Measurements from ENCODE around the gene ABCA5.
"Not testable (repeated sequence)": the region's sequence is repeated elsewhere in the genome, so short reads cannot be mapped to it uniquely, and the experiment has no call there.

ABCA5 gene

DNA sequence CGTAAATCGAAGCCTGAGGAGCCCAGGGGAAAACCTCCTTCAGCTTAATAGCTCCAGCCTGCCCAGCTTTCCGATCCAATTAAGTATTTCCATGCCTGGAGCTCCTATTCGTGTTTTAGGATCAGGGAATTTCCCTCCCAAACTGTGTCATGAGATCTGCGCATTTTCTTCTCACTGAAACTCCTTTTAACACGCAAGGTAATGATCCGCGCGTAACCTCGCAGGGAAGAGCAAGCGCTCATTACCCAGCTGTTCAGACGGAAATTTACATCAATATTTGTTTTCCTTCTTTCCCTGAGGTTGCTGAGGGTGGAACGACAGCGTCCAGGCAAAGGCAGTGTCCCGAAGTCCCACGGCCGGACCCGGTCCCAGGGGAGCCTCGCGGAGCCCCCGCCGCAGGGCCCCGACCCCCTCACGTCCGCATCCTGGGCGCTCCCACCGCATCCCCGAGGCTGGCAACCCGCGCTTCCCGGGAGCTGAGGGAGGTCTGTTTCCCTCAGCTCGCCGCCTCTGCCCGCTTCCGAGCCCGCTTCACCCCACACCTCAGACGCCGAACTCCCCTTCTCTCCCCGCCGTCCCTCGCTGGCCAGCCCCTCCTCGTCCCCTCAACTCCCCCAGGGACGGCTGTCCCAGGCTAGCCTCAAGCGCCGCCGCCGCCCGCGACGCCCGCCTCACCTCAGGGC, 415 bp downstream of the ABCA5 start:
- DNase-seq, result no peak

DNA sequence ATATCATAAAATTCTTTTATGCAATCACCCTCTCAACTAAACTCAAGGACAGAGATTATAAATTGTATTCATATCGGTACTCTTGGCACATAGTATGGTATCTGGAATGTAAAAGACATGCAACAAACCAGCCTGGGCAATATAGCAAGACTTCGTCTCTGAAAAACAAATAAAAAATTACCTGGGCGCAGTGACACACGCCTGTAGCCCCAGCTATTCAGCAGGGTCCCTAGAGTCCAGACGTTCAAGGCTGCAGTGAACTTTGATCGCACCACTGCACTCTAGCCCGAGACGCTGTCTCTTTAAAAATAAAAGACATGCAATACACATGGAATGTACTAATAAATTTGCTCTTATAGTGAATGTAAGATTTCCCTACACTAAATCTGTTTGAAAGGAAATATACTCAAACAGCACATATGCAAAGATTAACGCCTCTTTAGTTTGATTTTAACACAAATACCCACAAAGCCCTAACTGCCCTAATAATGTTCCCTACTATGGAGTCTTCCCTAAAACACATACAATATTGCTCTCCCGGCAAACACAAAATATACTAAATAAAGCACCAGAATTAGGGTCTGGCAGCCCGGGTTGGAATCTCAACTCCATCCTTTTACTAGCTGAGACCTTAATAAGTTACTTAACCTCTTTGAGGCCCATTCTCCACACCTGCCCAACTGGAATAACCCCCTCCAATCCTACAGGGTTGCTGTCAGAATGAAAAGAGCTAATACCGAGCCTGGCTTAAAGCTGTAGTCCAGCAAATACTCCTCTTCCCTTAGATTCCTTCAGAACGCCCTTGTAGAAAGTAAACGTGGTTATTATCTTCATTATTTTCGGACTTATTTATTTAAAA, 1.2 kb downstream of the ABCA5 start:
- no peak for DNase-seq

DNA sequence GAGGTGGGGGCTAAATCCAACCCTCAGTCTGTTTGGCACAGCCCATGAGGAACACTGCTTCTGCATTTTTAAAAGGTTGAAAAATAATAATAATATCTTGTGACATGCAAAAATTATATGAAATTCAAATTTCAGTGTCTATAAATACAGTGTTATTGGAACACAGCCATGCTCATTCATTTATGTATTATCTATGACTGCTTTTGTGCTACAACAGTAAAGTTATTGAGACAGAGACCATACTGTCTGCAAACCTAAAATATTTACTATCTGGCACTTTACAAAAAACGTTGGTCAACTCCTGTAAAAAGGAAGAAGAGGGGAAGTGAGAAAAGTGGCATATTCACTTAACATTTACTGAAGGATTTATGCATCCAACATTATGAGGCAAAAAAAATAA, 3.1 kb downstream of the ABCA5 start:
- DNase-seq, result no peak

DNA sequence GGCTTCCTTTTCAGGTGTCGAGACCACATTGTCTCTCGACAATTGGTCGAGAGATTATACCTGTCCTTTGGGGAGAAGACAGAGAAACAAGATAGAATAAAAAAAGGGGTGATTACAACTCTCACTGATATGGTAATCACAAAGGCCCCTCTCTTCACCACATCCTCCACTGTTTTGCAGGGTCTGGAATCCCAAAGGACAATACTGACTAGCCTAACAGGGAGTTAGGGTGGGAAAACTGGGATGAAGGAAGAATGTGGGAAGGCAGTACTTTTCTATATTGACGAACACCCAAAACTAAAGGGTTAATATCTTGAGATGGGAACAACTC, 6.1 kb downstream of the ABCA5 start:
- DNase-seq, result no peak

DNA sequence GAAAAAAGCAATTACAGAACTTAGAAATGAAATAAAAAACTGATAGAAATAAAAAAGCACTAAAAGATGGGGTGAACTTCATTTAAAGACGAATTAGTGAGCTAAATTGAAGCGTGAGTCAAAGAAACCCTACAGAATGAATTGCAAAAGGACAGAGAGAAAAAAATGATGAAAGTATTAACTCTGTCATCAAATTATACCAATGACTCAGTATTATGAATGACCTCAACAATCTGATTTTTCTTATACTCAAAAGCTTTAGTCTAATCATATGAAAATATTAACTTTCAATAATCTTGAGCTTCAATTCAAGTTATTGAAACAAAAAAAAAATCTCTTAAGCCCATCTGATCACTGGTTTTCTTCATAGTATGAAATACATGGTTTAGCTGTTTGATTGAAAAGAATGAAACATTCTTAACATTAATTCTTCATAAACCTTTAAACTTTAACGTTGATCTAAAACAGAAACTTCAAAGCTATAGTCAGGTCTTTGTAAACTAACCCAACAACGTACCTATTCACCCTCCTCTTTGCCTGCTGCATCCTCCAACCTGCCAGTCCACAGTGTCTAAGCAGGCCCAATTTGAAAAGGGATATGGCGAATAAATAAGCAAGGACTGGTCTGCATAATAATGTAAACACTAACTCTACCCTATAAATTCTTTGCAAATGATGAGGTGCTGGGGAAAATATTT, 6.6 kb downstream of the ABCA5 start:
- no peak for DNase-seq

DNA sequence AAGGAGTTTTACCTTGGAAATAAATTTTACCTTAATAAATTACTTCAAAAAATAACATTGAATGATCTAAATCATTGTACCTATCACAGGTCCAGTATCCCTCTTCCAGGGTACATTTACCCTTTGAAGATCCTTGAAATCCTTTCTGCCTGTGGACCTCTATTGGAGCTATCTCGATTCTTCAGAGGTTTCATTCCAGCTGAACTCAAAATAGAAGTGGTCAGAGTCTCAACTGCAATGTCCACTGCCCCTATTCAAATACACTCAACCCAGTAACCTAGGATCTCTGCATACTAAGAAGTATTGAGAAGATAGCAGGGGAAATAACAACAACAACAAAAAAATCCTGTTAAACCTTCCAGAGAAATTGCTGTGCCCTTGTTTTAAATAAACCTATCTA, 9.3 kb downstream of the ABCA5 start:
- DNase-seq, result no peak

DNA sequence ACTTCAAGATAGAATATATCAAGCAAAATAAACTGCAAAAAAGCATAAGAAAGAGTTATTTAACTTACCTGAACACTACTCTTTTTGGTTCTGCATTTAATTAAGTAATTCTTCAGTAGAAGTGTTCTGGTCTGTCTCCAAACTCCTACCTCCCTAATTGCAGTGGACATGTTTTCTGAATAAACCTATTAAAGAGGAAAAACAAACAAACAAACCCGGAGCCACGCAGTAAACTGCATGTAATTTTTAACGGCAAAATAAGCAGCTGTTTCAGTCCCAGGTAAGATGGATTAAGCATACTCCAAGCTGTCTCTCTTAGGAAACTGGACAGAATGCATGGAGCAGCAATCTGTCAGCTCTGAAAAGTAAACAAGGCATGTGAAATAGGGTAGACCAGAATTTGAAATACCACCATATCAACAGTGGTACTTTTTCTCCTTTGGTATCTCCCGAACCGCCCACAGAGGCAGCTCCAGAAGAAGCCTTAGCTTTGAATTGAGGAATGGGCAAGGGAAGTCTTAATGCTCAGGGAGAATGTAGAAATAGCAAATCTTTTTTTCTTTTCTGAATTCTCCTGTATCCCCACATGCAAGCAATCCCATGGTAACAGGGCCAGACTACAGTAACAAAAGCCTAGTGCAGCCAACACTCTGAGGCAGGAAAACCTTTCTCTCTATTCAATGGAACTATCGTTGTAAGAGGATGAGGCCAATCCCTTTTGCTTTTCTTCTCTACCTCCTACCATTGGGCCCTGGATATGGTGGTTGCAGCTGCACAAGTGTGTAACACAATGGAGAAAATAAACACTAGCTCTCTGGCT, 12.5 kb downstream of the ABCA5 start:
- no peak for DNase-seq

DNA sequence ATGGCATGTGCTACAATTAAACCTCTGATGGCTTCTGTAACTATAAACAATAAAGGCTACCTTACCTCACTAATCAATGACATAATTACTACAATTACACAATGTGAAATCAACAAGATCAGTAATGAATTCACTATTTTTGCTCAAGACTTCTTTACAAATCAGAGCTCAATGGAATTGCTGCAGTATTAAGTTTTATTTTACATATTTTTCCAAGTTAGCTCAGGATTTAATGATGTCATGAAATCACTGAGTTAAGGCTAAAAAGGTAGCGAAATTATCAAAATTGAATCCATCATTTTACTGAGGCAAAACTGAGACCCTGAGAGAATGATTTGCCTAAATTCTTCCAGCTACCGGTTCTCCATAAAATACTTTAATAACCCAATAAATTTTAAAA, 21.8 kb downstream of the ABCA5 start:
- no peak for DNase-seq

DNA sequence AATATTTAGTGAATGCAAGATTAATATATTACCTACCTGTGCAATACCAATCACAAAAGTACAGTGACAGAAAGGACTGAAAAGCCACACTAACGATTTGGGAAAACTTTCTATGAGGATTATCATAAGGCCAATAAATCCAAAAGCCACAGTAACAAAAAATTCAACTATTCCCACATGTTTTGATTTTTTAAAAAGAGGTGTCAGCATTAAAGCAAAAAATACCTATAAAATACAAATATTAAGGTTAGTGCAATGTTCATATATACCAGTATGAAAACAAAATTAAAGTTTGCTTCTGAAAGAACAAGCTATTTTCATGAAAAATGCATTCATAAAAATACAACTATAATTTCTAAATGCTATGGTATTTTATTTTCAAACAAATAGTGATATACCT, 24.3 kb downstream of the ABCA5 start:
- no peak for DNase-seq

DNA sequence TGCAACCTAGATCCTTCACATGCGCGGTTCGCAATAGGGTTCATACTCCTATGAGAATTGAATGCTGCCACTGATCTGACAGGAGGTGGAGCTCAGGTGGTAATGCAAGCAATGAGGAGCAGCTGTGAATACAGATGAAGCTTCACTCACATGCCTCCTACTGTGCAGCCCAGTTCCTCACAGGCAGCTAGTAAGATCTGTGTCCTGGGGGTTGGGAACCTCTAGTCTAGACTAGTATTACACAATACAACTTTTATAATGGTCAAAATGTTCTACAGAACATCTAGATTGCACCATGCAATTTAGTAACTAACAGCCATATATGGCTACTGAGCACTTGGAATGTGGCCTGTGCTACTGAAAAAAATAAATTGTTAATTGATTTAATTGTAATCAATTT, 26.7 kb downstream of the ABCA5 start:
- no peak for DNase-seq

DNA sequence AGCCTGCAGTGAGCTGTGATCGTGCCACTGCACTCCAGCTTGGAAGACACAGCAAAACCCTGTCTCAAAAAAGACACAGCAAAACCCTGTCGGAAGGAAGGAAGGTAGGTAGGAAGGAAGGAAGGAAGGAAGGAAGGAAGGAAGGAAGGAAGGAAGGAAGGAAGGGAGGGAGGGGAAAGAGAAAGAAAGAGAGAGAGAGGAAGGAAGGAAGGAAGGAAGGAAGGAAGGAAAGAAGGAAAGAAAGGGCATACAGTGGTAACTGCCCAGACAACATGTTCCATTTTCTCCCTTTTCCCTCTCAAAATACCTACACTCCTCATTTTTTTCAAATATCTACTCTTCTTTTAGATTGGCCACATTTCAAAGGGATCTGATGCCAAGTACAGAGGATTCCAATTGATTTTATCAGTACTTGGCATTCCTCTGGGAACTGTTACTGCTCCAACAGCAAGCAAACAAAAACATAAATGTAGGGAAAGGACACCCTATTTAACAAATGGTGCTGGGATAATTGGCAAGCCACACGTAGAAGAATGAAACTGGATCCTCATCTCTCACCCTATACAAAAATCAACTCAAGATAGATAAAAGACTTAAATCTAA, 28.7 kb downstream of the ABCA5 start:
- not testable (repeated sequence) for DNase-seq

DNA sequence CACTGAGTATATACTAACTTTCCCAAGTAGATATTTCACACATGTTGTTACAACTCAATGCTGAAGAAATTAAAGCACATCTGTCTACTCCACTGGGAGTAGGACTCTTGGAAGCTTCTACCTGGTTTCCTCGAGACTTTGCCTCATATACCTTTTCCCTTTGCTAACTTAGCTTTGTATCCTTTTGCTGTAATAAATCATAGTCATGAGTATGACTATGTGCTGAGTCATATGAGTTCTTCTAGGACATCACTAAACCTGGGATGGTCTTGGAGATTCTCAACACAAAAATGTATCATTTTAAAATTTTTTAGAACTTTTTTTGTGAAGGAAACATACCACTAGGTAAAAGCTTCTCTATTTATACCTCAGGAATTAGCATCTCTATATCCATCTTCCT, 39.8 kb downstream of the ABCA5 start:
- no peak for DNase-seq

DNA sequence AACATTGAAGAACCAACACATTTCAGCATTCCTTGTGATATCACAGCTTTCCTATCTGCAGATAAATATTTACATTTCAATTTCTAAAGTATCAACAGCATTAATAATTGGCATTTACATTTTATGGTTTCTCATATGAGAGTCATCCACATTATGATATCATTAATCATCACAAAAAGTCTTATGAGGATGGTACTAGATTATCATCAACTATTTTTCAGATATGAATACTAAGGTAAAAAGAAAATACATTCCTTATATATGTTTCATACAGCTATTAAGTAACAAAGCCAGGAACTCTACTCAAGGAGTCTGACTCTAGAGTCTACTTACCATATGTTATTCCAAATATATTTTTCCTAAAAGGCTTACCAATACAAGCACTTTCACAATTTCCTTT, 40.7 kb downstream of the ABCA5 start:
- DNase-seq, result no peak

DNA sequence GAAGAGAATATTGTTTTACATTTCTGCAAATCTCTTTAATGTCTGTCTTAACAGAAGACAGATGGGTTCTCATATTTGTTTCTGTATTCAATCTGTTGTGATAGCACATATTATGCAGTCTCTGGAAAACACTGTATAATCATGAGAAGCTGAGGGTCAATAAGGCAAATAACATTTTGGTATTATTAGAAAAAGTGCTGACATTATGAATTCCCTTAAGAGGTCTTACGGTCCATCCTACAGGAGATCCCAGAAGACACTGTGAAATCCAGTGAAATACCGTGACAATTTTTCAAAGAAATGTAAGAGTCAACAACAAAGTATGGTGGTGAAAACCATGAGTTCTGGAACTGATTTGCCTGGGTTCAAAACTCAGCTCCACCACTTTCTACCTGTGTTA, 42.3 kb downstream of the ABCA5 start:
- no peak for DNase-seq

DNA sequence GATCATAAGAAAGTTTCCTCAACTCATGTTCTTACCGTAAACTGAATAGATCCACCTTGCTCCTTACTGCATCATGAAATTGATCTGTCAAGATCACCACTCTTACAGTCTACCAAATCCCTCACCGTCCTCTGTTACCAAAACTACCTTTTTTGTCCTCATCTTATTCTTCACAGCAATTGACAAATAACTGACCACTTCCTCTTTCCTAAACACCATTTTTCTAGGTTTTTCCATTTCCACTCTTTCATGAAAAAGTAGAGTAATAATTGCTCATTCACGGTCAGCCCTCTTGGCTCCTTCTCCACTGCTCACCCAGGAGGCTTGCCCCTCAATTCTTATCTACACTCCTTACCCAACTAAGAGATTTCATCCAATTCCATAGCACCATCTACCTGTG, 44.9 kb downstream of the ABCA5 start:
- no peak for DNase-seq

DNA sequence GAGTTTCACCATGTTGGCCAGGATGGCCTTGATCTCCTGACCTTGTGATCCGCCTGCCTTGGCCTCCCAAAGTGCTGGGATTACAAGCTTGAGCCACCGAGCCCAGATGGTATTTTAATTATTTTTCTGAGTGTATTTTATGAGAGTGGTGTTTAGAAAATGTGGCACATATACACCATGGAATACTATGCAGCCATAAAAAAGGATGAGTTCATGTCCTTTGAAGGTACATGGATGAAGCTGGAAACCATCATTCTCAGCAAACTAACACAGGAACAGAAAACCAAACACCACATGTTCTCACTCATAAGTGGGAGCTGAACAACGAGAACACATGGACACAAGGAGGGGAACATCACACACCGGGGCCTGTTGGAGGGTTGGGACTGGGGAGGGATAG, 50.7 kb downstream of the ABCA5 start:
- DNase-seq, result not testable (repeated sequence)

DNA sequence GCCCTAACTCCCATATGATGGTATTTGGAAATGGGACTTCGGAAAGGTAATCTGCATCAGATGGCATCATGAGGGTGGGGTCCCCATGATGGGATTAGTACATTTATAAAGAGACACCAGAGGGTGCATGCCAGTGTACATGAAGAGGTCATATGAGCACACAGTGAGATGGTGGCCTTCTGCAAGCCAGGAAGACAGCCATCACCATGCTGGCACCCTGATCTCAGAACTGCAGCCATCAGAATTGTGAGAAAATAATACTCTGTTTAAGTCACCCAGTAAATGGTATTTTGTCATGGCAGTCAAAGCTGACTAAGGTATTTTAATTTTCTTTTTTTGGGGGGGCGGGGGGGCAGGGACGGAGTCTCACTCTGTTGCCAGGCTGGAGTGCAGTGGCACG, 51.2 kb downstream of the ABCA5 start:
- DNase-seq, result no peak

DNA sequence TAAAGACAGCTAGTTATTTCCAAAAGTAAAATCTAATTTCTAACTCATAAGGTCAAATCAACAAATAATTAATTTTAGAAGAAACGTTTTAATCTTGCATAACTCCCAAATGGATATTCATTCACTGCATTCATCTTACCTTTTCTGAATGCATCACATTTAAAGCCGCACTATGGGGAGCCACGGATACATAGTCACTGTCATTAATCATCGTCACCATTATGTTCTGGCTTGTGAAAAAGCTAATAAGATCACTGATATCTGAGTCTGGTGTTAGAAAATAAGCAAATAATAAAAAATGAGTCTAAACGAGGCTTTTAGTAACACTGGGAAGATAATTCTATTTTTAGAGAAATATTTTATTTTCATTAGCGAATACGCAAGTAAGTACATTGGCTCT, 55.9 kb downstream of the ABCA5 start:
- no peak for DNase-seq

DNA sequence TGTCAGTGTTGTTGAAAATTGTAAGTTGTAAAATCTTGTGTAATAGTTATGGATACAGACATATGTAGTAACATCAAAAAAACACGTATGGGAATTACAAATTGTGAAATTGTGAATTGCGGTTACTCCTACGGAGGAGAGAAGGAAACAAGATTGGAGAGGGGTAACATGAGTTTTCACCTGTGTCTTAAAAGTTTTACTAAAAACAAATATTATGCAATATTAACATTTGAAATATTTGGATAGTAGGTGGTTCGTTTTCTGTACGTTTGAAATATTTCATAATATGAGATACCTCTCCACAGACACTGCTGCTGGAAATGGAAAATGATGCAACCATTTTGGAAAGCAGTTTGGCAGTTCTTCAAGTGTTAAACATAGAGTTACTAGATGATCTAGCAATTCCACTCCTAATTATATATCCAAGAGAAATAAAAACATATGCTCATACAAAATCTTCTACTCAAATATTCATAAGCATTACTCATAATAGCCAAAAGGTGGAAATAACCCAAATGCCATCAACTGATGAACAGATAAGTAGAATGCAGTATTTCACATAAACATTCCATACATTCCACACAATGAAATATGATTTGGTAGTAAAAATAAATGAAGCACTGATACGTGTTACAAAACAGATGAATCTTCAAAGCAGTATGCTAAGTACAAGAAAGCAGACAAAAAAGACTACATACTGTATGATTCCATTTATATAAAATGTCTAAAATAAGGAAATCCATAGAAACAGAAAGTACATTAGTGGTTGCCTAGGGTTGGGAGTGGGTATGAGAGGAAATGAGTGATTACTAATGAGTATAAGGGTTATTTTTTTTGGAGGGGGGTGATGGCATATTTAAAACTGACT, 57.6 kb downstream of the ABCA5 start:
- no peak for DNase-seq

DNA sequence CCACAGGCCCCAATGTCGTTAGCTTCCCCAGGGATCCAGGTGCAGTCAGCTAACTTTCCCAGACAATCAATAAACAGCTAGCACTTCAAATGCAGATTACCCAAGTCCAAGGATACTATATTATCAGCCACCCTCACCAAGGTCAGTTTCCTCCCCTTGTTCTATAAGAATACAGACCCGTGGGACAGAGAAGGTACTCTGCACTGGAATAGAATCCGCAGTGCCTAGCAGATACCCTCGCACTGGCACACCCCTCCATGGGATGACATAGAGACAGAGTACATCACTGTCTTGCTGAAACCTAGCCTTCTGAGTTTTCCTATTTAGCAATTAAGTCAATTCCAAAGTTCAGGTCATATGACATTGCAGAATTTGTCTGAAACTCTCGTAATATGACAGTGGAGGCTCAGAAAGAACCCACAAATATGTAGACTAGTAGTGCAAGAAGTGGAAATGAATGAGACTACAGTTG, 58.4 kb downstream of the ABCA5 start:
- DNase-seq, result no peak

DNA sequence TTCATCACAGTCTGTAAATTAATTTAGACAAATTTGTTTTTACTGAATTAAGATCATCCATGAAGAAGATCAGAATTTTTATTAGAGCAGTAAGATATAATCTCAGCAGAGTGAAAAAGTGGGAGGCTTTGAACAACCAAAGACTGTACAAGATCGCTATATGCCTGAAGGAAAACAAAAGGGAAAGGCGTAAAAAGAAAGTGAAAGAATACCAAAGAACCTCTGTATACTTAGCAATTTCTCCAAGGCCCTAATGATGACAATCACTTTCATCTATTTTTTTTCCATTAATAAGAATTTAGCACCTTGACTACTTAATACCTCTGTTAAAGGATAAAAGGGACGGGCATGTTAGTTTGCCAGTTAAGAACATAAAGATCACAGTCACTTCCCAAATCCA, 59.7 kb downstream of the ABCA5 start:
- DNase-seq, result no peak

DNA sequence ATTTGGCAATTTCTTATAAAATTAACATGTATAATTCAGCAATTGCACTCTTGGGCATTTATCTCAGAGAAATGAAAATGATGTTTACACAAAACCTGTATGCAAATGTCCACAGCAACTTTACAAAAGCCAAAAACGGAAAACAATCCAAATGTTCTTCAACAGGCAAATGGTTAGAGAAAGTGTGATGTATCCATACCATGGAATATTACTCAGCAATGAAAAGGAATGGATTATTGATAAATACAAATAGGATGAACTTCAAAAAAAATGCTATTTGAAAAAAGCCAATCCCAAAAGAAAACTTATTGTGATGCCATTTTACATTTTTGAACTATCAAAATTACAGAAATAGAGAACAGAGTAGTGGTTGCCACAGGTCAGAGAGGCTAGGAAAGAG, 61.1 kb downstream of the ABCA5 start:
- no peak for DNase-seq
